Nephron (organoid): ENCODE measurements around the gene PEX10.
"Not testable (repeated sequence)": the region's sequence is repeated elsewhere in the genome, so short reads cannot be mapped to it uniquely, and the experiment has no call there.

Experiments used
- H3K27ac Mint-ChIP-seq, 3 experiments: 2 replicates each; pipeline ENCODE4 v1.8.0; 2020; ENCODE audit warnings: mixed read lengths in 3 of 3, mild to moderate bottlenecking in 2 of 3, moderate library complexity in 1 of 3
- H3K27me3 Mint-ChIP-seq: 2 replicates; pipeline ENCODE4 v1.8.0; 2021; ENCODE audit warnings: low read depth, mild to moderate bottlenecking, moderate library complexity, mixed read lengths
- H3K36me3 Mint-ChIP-seq: 2 replicates; pipeline ENCODE4 v1.8.0; 2020; ENCODE audit warnings: low read depth, mixed read lengths
- H3K4me1 Mint-ChIP-seq: 2 replicates; pipeline ENCODE4 v1.8.0; 2020; ENCODE audit warnings: mixed read lengths
- H3K4me3 Mint-ChIP-seq, 3 experiments: 2 replicates each; pipeline ENCODE4 v1.8.0; 2020; ENCODE audit warnings: mild to moderate bottlenecking in 3 of 3, mixed read lengths in 3 of 3, moderate library complexity in 2 of 3
- H3K9me3 Mint-ChIP-seq: 2 replicates; pipeline ENCODE4 v1.8.0; 2020; ENCODE audit warnings: mixed read lengths
- TF ChIP-seq, protein P1 (sequence below), 3 experiments: fragments of 200-600 bp; sonication (generic); IDR thresholded peaks; one replicate each; pipeline ENCODE4 v1.5.0; 2021; ENCODE audit warnings: antibody characterized with exemption in 3 of 3; ENCODE audit not compliant: unreplicated experiment in 3 of 3

Gene PEX10

DNA sequence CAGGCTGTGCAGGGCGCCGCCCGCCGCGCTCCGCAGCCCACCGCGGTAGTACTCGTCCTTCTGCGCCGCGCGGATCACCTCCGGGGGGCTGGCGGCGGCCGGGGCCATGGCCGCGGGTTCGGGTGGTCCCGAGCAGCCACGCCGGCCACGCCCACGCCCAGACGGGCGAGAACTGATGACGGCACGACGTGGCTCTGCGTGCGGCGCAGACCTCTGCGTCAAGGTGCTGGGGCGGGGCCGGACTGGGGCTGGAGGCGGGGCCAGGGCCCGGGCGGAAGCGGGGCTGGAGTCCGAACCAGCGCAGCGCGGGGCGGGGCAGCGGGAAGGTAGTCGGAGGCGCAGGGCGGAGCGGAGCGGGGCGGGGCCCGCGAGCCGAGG is at the start of gene PEX10:
PEX10 (minus strand) TSS at position 170 of the 378 bp plus-strand sequence; CDS start at position 108, 62 bp downstream.
- H3K27ac Mint-ChIP-seq: peak within 1 kb of the TSS in 2 of 3 experiments; percentile 71
- peaks cover 8% of the 10 kb centered on the region for H3K4me1 Mint-ChIP-seq
- H3K36me3 Mint-ChIP-seq: peaks cover 12% of the 10 kb centered on the region
- peaks cover 18% of the 10 kb centered on the region for H3K27me3 Mint-ChIP-seq
- H3K9me3 Mint-ChIP-seq: no peaks in the 10 kb centered on the region
- TF ChIP-seq, protein P1, sequence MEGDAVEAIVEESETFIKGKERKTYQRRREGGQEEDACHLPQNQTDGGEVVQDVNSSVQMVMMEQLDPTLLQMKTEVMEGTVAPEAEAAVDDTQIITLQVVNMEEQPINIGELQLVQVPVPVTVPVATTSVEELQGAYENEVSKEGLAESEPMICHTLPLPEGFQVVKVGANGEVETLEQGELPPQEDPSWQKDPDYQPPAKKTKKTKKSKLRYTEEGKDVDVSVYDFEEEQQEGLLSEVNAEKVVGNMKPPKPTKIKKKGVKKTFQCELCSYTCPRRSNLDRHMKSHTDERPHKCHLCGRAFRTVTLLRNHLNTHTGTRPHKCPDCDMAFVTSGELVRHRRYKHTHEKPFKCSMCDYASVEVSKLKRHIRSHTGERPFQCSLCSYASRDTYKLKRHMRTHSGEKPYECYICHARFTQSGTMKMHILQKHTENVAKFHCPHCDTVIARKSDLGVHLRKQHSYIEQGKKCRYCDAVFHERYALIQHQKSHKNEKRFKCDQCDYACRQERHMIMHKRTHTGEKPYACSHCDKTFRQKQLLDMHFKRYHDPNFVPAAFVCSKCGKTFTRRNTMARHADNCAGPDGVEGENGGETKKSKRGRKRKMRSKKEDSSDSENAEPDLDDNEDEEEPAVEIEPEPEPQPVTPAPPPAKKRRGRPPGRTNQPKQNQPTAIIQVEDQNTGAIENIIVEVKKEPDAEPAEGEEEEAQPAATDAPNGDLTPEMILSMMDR (IDR thresholded peaks at IDR 0.05; ENCODE audit: unreplicated experiment in 3 of 3): no peak
- peak within 1 kb of the TSS; percentile 89 to 90 (median 90) for H3K4me3 Mint-ChIP-seq

DNA sequence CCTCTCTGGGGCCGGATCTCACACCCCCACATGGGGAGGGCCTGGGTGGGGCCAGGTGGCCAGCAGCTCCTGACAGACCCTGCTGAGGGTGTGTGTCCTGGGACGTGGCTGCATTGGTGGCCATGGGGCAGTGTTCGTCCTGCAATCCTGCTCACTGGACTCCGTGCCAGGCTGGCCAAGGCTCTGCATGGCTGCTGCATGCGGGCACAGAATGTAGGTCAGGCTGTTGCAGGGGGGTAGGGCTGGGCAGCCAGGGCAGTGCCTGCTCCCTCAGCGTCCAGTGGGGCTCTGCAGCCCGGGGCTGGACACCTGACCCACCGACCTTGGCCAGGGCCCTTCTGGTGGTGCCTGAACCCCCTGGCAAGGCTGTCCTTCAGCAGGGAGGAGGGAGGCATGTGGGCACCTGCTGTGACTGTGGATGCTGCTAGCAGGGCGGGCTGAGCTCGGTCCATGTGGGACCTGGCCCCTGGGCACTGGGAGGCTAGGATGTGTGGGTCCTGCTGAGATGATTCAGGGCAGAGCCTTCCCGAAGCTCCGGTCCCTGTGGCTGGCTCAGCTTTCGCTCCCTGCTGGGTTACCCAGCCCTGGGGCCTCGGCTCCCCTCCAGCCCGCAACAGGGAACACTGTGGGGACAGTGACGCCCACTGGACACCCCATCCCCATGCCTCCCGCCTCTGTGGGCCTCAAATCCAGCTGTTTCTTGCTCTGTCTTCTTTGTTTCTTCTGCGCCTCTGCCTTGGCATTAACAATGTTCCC is 48.8 kb upstream of the PEX10 start:
- Mint-ChIP-seq H3K27me3 (peaks cover 32% of the 10 kb centered on the region), H3K4me1 (peaks cover 10% of the 10 kb centered on the region)
- TF ChIP-seq, protein P1 (IDR thresholded peaks at IDR 0.05; ENCODE audit: unreplicated experiment in 3 of 3): no peak

DNA sequence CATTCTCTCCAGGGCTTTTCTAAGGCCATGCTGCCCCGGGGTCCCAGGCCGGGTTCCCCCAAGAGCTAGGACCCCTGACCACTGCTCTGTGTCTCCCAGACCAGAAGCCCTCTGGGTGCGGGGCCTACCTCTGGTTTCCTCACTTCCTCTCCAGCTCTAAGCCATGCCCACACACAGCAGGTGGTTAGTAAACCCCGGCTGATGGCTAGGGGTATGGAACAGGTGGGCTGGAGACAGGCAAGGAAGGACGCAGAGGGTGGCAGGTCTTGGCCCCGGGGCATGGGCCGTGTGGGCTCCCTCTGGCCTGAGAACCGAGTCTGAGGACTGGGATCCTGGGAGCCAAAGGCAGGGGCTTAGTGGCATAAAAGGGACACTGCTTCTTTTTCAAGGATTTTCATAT is 47.8 kb upstream of the PEX10 start:
- Mint-ChIP-seq H3K4me1 (peaks cover 10% of the 10 kb centered on the region), H3K36me3 (no peaks in the 10 kb centered on the region), H3K4me3 (no peak overlapping the region), H3K27me3 (peaks cover 32% of the 10 kb centered on the region), H3K9me3 (no peaks in the 10 kb centered on the region), H3K27ac (no peak overlapping the region)
- TF ChIP-seq, protein P1 (IDR thresholded peaks at IDR 0.05; ENCODE audit: unreplicated experiment in 3 of 3): no peak

More for the DNA sequence above, 48.8 kb upstream of the PEX10 start:
- no peaks in the 10 kb centered on the region for H3K9me3 Mint-ChIP-seq
- no peaks in the 10 kb centered on the region for H3K36me3 Mint-ChIP-seq
- H3K27ac Mint-ChIP-seq: no peak overlapping the region
- H3K4me3 Mint-ChIP-seq: no peak overlapping the region

DNA sequence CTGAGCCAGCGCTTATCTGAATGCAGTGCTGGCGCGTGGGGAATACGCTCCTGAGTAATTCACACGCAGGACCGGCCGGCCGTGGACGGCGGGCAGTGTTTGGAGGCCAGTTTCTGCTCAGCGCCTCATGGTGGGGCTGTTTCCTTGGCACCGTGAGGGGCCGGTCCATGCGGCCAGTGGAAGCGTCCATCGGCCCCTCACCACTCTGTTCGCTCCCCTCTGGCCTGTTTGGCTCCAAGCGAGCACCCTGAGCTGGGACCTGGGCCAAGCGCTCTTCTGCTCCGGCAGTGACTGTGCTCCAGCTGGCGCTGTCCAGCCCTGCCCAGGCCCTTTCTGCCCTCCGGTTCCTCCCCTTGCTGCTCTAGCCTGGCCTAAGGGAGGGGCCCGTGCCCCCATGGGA is 47.4 kb upstream of the PEX10 start:
- no peak overlapping the region for H3K4me3 Mint-ChIP-seq
- H3K36me3 Mint-ChIP-seq: no peaks in the 10 kb centered on the region
- H3K27ac Mint-ChIP-seq: no peak overlapping the region
- no peaks in the 10 kb centered on the region for H3K9me3 Mint-ChIP-seq
- H3K27me3 Mint-ChIP-seq: peaks cover 29% of the 10 kb centered on the region
- TF ChIP-seq, protein P1 (IDR thresholded peaks at IDR 0.05; ENCODE audit: unreplicated experiment in 3 of 3): no peak
- peaks cover 10% of the 10 kb centered on the region for H3K4me1 Mint-ChIP-seq

DNA sequence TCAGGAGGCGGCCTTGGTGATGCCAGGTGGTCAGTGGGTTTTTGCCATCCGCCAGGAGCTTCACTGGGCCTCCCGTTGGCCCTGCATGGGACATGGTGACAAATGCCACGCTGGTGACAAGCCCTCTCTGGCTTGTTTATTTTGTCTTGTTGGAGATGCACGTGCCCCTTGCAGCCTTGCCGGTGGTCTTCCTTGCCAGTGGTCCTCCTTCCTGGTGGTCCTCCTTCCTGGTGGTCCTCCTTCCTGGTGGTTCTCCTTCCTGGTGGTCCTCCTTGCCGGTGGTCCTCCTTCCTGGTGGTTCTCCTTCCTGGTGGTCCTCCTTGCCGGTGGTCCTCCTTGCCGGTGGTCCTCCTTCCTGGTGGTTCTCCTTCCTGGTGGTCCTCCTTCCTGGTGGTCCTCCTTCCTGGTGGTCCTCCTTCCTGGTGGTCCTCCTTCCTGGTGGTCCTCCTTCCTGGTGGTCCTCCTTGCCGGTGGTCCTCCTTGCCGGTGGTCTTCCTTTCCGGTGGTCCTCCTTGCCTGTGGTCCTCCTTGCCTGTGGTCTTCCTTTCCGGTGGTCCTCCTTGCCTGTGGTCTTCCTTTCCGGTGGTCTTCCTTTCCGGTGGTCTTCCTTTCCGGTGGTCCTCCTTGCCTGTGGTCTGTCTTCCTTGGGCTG is 46.9 kb upstream of the PEX10 start:
- not testable (repeated sequence) for H3K36me3 Mint-ChIP-seq, H3K4me3 Mint-ChIP-seq, H3K4me1 Mint-ChIP-seq, H3K27ac Mint-ChIP-seq, H3K9me3 Mint-ChIP-seq
- H3K27me3 Mint-ChIP-seq: peaks cover 24% of the 10 kb centered on the region

DNA sequence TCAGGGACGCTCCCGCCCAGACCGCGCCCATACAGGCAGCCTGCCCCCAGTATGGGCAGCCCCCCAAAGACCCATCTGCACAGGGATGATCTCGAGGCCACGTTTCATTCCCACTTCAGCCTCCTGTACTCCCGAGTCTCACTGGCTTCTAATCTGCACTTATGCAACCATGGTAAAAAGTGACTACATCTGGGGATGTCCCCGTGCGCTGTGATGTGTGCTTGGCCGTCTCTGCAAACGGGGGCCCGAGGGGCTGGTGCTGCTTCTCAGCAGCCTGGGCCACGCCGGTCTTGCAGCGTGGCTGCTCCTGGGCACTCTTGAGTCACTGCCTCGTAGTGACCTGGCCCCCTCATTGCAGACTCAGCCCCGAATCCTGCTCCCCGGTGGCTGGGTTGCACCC is 46.3 kb upstream of the PEX10 start:
- Mint-ChIP-seq H3K9me3 (no peaks in the 10 kb centered on the region), H3K36me3 (no peaks in the 10 kb centered on the region), H3K27me3 (peaks cover 18% of the 10 kb centered on the region), H3K4me3 (no peak overlapping the region), H3K4me1 (peaks cover 6% of the 10 kb centered on the region), H3K27ac (no peak overlapping the region)
- TF ChIP-seq, protein P1 (IDR thresholded peaks at IDR 0.05; ENCODE audit: unreplicated experiment in 3 of 3): no peak
